A549 (cell line): Measurements from ENCODE around the gene FHIT. TPM values are rescaled to one million over a fixed set of nuclear protein-coding genes. Genes with fewer than 3 reads are reported as not detected.

Experiments
- ATAC-seq, 2 experiments: fragments of 200-7000 bp in 1 of 2; fragments of >200 bp in 1 of 2; cut with Nextera tagmentation in 1 of 2; cut with Tn5 transposase in 1 of 2; 3 replicates each; pipeline versions ENCODE4 v1.8.0 to v1.9.1; 2018 to 2020; ENCODE audit warnings: mild to moderate bottlenecking in 1 of 2, moderate library complexity in 1 of 2
- CTCF ChIA-PET: fragments of 300-600 bp; sonication (Branson Sonifier 250); formaldehyde crosslinking; extraction: SDS; loops from one replicate; lab custom pipeline; 2021; ENCODE audit warnings: antibody characterized with exemption, inconsistent platforms; lab: Yijun Ruan, JAX
- POLR2A ChIA-PET: fragments of 350-600 bp; formaldehyde crosslinking; extraction: SDS; loops from one replicate; lab custom pipeline; 2021; ENCODE audit warnings: antibody characterized with exemption, inconsistent platforms; lab: Yijun Ruan, JAX
- DNase-seq, 2 experiments: peaks; one replicate each; pipeline versions ENCODE4 v3.0.0 to v3.0.0-alpha.2; 2011 to 2016; ENCODE audit warnings: low read depth in 1 of 2, low spot score in 1 of 2
- FAIRE-seq: peaks from 2 replicates; lab custom pipeline; 2011; peaks lifted over from hg19 to GRCh38; lab: Jason Lieb, UNC
- H3K27ac ChIP-seq, 2 experiments: fragments of >200 bp; sonication (Bioruptor Twin); formaldehyde crosslinking; 3 replicates each; pipeline ENCODE4 v1.5.1; 2016 to 2017
- H3K4me1 ChIP-seq: fragments of >200 bp; sonication (Bioruptor Twin); formaldehyde crosslinking; 3 replicates; pipeline ENCODE4 v1.6.1; 2016
- H3K4me2 ChIP-seq: fragments of >200 bp; sonication (Bioruptor Twin); formaldehyde crosslinking; 3 replicates; pipeline ENCODE4 v1.6.1; 2016
- H3K4me3 ChIP-seq: fragments of >200 bp; sonication (Bioruptor Twin); formaldehyde crosslinking; 3 replicates; pipeline ENCODE4 v1.5.1; 2016
- H3K9me3 ChIP-seq: fragments of >200 bp; sonication (Bioruptor Twin); formaldehyde crosslinking; 3 replicates; pipeline ENCODE4 v1.6.1; 2016
- CBX8 ChIP-seq: fragments of 200-600 bp; sonication (generic); IDR thresholded peaks from 2 replicates; pipeline ENCODE4 v1.6.1; 2016
- EP300 ChIP-seq, 2 experiments: fragments of >200 bp; sonication (Bioruptor Twin); formaldehyde crosslinking; IDR thresholded peaks; 2 replicates in 1 of 2; 3 replicates in 1 of 2; pipeline ENCODE4 v1.6.1; 2016 to 2017
- HDAC2 ChIP-seq: fragments of 200-600 bp; sonication (generic); IDR thresholded peaks from 2 replicates; pipeline ENCODE4 v1.6.1; 2016
- HEYL ChIP-seq: fragments of 250-450 bp; sonication (Bioruptor Pico); IDR thresholded peaks from 2 replicates; pipeline ENCODE4 v1.8.0; 2021; ENCODE audit warnings: mild to moderate bottlenecking, moderate library complexity
- HOXA7 ChIP-seq: fragments of 250-450 bp; sonication (Bioruptor Pico); IDR thresholded peaks from 2 replicates; pipeline ENCODE4 v1.5.0; 2020; ENCODE audit warnings: mild to moderate bottlenecking, moderate library complexity
- JUN ChIP-seq, 2 experiments: fragments of >200 bp; sonication (Bioruptor Twin); formaldehyde crosslinking; IDR thresholded peaks; 2 replicates in 1 of 2; 3 replicates in 1 of 2; pipeline ENCODE4 v1.6.1; 2016 to 2017
- MAFK ChIP-seq: fragments of 450-650 bp; IDR thresholded peaks from 2 replicates; pipeline ENCODE4 v1.6.1; 2014; ENCODE audit not compliant: partially characterized antibody
- NFE2L2 ChIP-seq: fragments of 150-350 bp; conservative IDR thresholded peaks from 2 replicates; pipeline ENCODE4 v1.6.1; 2014; ENCODE audit warnings: low read length
- NPAS2 ChIP-seq: fragments of 250-450 bp; sonication (Bioruptor Pico); IDR thresholded peaks from 2 replicates; pipeline ENCODE4 v1.8.0; 2022; ENCODE audit warnings: mild to moderate bottlenecking, moderate library complexity, borderline replicate concordance
- NR3C1 ChIP-seq: fragments of >200 bp; sonication (Bioruptor Twin); formaldehyde crosslinking; IDR thresholded peaks from 3 replicates; pipeline ENCODE4 v1.6.1; 2017
- PHF8 ChIP-seq: fragments of 200-600 bp; sonication (generic); IDR thresholded peaks from 2 replicates; pipeline ENCODE4 v1.6.1; 2016; ENCODE audit warnings: low read depth, mild to moderate bottlenecking, antibody characterized with exemption, moderate library complexity, borderline replicate concordance
- POLR2A ChIP-seq: IDR thresholded peaks from 2 replicates; pipeline ENCODE4 v1.6.1; 2012; ENCODE audit warnings: mild to moderate bottlenecking, low read length
- RARB ChIP-seq: fragments of 250-450 bp; sonication (Bioruptor Pico); IDR thresholded peaks from 2 replicates; pipeline ENCODE4 v1.8.0; 2021; ENCODE audit warnings: mild to moderate bottlenecking, moderate library complexity
- SREBF2 ChIP-seq: fragments of 450-650 bp; IDR thresholded peaks from 2 replicates; pipeline ENCODE4 v1.6.1; 2014; ENCODE audit warnings: mild to moderate bottlenecking, moderate library complexity
- TP53 ChIP-seq: fragments of 250-450 bp; sonication (Bioruptor Pico); IDR thresholded peaks from 2 replicates; pipeline ENCODE4 v1.5.0; 2021; ENCODE audit warnings: mild to moderate bottlenecking, moderate library complexity
- ZC3H11A ChIP-seq: fragments of 450-650 bp; IDR thresholded peaks from 2 replicates; pipeline ENCODE4 v1.6.1; 2014; ENCODE audit warnings: antibody characterized with exemption, mild to moderate bottlenecking
- ZNF302 ChIP-seq: fragments of 250-450 bp; sonication (Bioruptor Pico); IDR thresholded peaks from 2 replicates; pipeline ENCODE4 v1.9.0; 2021; ENCODE audit warnings: inconsistent platforms, mild to moderate bottlenecking, moderate library complexity
- WGBS: methylation state at CpG from one replicate; pipeline ENCODE4 v1.1.6; 2017; ENCODE audit errors: missing lambda C conversion rate; 5-methylcytosine and 5-hydroxymethylcytosine counted together
- polyA plus RNA-seq, 4 experiments: library from polyadenylated mRNA; depleted of rRNA in 3 of 4; stranded (reverse); fragments of >200 nt; fragmentation: RNase III in 1 of 4; extraction: RNeasy Plus Mini Kit Qiagen cat#74134 plus additional on column Dnase treatment in 1 of 4; gene quantifications; 2 replicates in 3 of 4; 3 replicates in 1 of 4; pipeline ENCODE4 v1.2.3, GENCODE V29; 2011 to 2017
- TF ChIP-seq, protein P1 (sequence below): fragments of >200 bp; sonication (Bioruptor Twin); formaldehyde crosslinking; IDR thresholded peaks from 3 replicates; pipeline ENCODE4 v1.6.1; 2016
- TF ChIP-seq, protein P2 (sequence below): fragments of 150-350 bp; IDR thresholded peaks from 2 replicates; pipeline ENCODE4 v1.6.1; 2014; ENCODE audit warnings: low read depth, mild to moderate bottlenecking, low read length
- TF ChIP-seq, protein P3 (sequence below): fragments of >200 bp; sonication (Bioruptor Twin); formaldehyde crosslinking; IDR thresholded peaks from 2 replicates; pipeline ENCODE4 v1.6.1; 2016
- TF ChIP-seq, protein P4 (sequence below): fragments of 250-450 bp; sonication (Bioruptor Pico); IDR thresholded peaks from 2 replicates; pipeline ENCODE4 v1.5.0; 2021; ENCODE audit warnings: mild to moderate bottlenecking, moderate library complexity, borderline replicate concordance

The FHIT gene
- polyA plus RNA-seq, 2 of the 4 experiments (the other 2 are of a cell fraction), result 0.76 to 0.92 TPM

DNA sequence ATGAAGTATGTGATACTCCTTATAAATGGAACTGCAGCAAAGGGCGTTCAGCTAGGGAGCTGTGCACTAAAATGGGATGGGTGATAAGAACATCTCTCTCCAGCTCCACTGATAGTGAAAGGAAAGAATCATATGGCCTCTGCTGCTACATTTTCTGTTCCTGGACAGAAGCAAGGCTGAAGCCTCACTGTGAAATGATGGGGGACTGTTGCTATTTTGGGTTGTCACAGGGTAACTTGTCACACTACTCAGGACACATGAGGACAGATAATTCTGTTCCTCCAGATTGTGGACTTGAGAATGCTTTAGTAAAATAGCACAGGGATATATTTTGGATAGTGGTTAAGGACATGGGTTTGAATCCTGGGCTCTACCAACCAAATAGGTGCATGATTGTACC, 423.6 kb downstream of the FHIT start:
- ChIA-PET POLR2A (no interaction called here), CTCF (no interaction called here)
- H3K4me2 ChIP-seq, result no peak overlapping the region
- FAIRE-seq (no peak), DNase-seq (no peak), ATAC-seq (no peak)
- H3K4me3 ChIP-seq, result no peak overlapping the region
- no peak overlapping the region for H3K27ac ChIP-seq
- no peaks in the 10 kb centered on the region for H3K4me1 ChIP-seq
- WGBS, result 0% methylated on average over 1 of the region's 1 CpG
- H3K9me3 ChIP-seq, result no peaks in the 10 kb centered on the region
- TF ChIP-seq ZNF302 (CRISPR knock-in tag) (no peak), PHF8 (no peak), CBX8 (no peak), MAFK (no peak), JUN (IDR thresholded peaks at IDR 0.05) (no peak), POLR2A (no peak), NR3C1 (no peak), EP300 (IDR thresholded peaks at IDR 0.05) (no peak), NFE2L2 (no peak), SREBF2 (no peak), NPAS2 (CRISPR knock-in tag) (no peak), HDAC2 (no peak)
- TF ChIP-seq, protein P1, sequence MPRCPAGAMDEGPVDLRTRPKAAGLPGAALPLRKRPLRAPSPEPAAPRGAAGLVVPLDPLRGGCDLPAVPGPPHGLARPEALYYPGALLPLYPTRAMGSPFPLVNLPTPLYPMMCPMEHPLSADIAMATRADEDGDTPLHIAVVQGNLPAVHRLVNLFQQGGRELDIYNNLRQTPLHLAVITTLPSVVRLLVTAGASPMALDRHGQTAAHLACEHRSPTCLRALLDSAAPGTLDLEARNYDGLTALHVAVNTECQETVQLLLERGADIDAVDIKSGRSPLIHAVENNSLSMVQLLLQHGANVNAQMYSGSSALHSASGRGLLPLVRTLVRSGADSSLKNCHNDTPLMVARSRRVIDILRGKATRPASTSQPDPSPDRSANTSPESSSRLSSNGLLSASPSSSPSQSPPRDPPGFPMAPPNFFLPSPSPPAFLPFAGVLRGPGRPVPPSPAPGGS, result no peak
- TF ChIP-seq, protein P2, sequence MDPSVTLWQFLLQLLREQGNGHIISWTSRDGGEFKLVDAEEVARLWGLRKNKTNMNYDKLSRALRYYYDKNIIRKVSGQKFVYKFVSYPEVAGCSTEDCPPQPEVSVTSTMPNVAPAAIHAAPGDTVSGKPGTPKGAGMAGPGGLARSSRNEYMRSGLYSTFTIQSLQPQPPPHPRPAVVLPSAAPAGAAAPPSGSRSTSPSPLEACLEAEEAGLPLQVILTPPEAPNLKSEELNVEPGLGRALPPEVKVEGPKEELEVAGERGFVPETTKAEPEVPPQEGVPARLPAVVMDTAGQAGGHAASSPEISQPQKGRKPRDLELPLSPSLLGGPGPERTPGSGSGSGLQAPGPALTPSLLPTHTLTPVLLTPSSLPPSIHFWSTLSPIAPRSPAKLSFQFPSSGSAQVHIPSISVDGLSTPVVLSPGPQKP, result no peak
- TF ChIP-seq, protein P3, sequence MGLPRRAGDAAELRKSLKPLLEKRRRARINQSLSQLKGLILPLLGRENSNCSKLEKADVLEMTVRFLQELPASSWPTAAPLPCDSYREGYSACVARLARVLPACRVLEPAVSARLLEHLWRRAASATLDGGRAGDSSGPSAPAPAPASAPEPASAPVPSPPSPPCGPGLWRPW, result no peak
- TF ChIP-seq, protein P4, sequence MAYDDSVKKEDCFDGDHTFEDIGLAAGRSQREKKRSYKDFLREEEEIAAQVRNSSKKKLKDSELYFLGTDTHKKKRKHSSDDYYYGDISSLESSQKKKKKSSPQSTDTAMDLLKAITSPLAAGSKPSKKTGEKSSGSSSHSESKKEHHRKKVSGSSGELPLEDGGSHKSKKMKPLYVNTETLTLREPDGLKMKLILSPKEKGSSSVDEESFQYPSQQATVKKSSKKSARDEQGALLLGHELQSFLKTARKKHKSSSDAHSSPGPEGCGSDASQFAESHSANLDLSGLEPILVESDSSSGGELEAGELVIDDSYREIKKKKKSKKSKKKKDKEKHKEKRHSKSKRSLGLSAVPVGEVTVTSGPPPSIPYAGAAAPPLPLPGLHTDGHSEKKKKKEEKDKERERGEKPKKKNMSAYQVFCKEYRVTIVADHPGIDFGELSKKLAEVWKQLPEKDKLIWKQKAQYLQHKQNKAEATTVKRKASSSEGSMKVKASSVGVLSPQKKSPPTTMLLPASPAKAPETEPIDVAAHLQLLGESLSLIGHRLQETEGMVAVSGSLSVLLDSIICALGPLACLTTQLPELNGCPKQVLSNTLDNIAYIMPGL (CRISPR knock-in tag), result no peak

DNA sequence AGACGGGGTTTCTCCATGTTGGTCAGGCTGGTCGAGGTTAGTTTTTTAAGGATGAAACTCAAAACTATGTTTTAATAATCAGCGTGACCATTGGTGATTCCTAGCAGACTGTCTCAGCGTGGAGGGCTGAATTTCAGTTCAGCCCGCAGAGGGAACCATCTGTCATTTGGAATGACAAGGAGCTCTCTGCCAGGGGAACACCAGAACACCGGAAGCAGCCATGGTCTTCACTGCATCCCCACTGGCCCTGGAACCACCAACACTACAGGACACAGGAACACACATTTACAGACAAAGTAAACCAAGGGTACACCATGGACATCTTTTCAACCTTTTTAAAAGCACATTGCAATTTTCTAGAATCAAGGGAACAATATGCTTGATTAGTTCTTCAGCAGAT, 424.7 kb downstream of the FHIT start:
- Histone ChIP-seq H3K9me3 (no peaks in the 10 kb centered on the region), H3K4me2 (no peak overlapping the region), H3K4me1 (no peaks in the 10 kb centered on the region)
- ATAC-seq (no peak), FAIRE-seq (no peak), DNase-seq (no peak)
- ChIA-PET POLR2A (no interaction called here), CTCF (no interaction called here)
- TF ChIP-seq, protein P4 (CRISPR knock-in tag), result no peak
- no peak for TF ChIP-seq ZC3H11A
- no peak for TF ChIP-seq RARB (CRISPR knock-in tag)
- TF ChIP-seq ZNF302 (CRISPR knock-in tag), result no peak
- no peak for TF ChIP-seq HDAC2
- no peak for TF ChIP-seq HOXA7 (CRISPR knock-in tag)
- TF ChIP-seq, all 56 proteins: peak for 0
- 4% methylated on average over 6 of the region's 6 CpGs for WGBS
- Histone ChIP-seq H3K27ac (no peak overlapping the region), H3K4me3 (no peak overlapping the region)

DNA sequence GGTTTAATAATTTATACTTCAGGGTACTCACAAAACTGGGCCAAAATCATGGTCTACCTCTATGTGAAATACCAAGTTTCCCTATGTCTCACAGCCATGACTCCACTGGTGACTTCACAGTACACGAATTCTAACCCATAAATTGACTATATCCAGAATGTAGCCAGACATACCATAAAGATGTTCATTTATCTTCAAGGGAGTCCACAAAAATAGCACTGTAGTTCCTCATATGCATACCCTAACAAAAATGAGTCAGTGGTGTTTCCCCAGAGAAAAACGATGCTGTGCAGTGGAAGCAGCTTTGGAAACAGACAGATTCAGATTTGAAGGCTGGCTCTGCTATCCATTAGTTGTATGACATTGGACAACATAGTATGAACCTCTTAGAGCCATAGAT, 438.8 kb downstream of the FHIT start:
- no peak for TF ChIP-seq EP300 (IDR thresholded peaks at IDR 0.05)
- no peak for TF ChIP-seq TP53
- TF ChIP-seq HEYL (CRISPR knock-in tag), result no peak
- FAIRE-seq, result no peak
- DNase-seq, result no peak
- ChIA-PET POLR2A (no interaction called here), CTCF (no interaction called here)
- H3K4me3 ChIP-seq, result no peak overlapping the region
- no peaks in the 10 kb centered on the region for H3K9me3 ChIP-seq
- no peaks in the 10 kb centered on the region for H3K4me1 ChIP-seq
- no peak overlapping the region for H3K4me2 ChIP-seq
- H3K27ac ChIP-seq, result no peak overlapping the region
- ATAC-seq, result no peak
- 4% methylated on average over 2 of the region's 2 CpGs for WGBS
